WTC11 (cell line): ENCODE measurements around the gene GLT8D2. TPM values are rescaled to one million over a fixed set of nuclear protein-coding genes. Genes with fewer than 3 reads are reported as not detected.

Experiments
- ATAC-seq: fragments of 200-7000 bp; cut with Tn5 transposase; 2 replicates; pipeline ENCODE4 v1.10.0; 2021; ENCODE audit warnings: mild to moderate bottlenecking, moderate library complexity
- CTCF ChIA-PET: fragments of 300-600 bp; sonication (Branson Sonifier 250); formaldehyde crosslinking; loops from one replicate; lab custom pipeline; 2021; ENCODE audit warnings: antibody characterized with exemption; lab: Charles Lee
- POLR2A ChIA-PET: fragments of 350-600 bp; sonication (Branson Sonifier 250); formaldehyde crosslinking; loops from one replicate; lab custom pipeline; 2021; ENCODE audit warnings: antibody characterized with exemption; lab: Charles Lee
- DNase-seq: peaks from one replicate; pipeline ENCODE4 v3.0.0; 2021; ENCODE audit warnings: low spot score
- H3K27ac Mint-ChIP-seq: 2 replicates; pipeline ENCODE4 v1.8.0; 2021; ENCODE audit warnings: mixed read lengths
- H3K27me3 Mint-ChIP-seq: 2 replicates; pipeline ENCODE4 v1.8.0; 2021; ENCODE audit warnings: low read depth, mild to moderate bottlenecking, moderate library complexity, mixed read lengths
- H3K36me3 Mint-ChIP-seq: 2 replicates; pipeline ENCODE4 v1.8.0; 2021; ENCODE audit warnings: mixed read lengths
- H3K4me1 Mint-ChIP-seq: 2 replicates; pipeline ENCODE4 v1.8.0; 2022; ENCODE audit warnings: mixed read lengths
- H3K4me3 Mint-ChIP-seq: 2 replicates; pipeline ENCODE4 v1.8.0; 2021; ENCODE audit warnings: mild to moderate bottlenecking, moderate library complexity, mixed read lengths
- H3K9me3 Mint-ChIP-seq: 2 replicates; pipeline ENCODE4 v1.8.0; 2021; ENCODE audit warnings: mixed read lengths
- CREM ChIP-seq: sonication (generic); formaldehyde crosslinking; IDR thresholded peaks from 2 replicates; pipeline ENCODE4 v1.8.1; 2022; ENCODE audit warnings: mild to moderate bottlenecking, missing genetic modification reagents, moderate library complexity
- FOXP4 ChIP-seq: sonication (generic); formaldehyde crosslinking; IDR thresholded peaks from 2 replicates; pipeline ENCODE4 v1.8.0; 2022; ENCODE audit warnings: mild to moderate bottlenecking, missing genetic modification reagents
- GABPB1 ChIP-seq: sonication (generic); formaldehyde crosslinking; IDR thresholded peaks from 2 replicates; pipeline ENCODE4 v1.8.1; 2023; ENCODE audit warnings: mild to moderate bottlenecking, missing genetic modification reagents
- IRF2 ChIP-seq: sonication (generic); formaldehyde crosslinking; IDR thresholded peaks from 2 replicates; pipeline ENCODE4 v1.8.0; 2022; ENCODE audit warnings: low read depth, missing genetic modification reagents, borderline replicate concordance
- MXD4 ChIP-seq: fragments of 250-450 bp; sonication (Bioruptor Pico); IDR thresholded peaks from 2 replicates; pipeline ENCODE4 v1.8.0; 2021; ENCODE audit warnings: mild to moderate bottlenecking, moderate library complexity, borderline replicate concordance
- NFE2L1 ChIP-seq: sonication (generic); formaldehyde crosslinking; IDR thresholded peaks from 2 replicates; pipeline ENCODE4 v1.8.1; 2023; ENCODE audit warnings: missing genetic modification reagents
- NR1H2 ChIP-seq: sonication (generic); formaldehyde crosslinking; IDR thresholded peaks from 2 replicates; pipeline ENCODE4 v1.9.0; 2021; ENCODE audit warnings: mild to moderate bottlenecking, moderate library complexity, missing genetic modification reagents
- NR3C1 ChIP-seq: sonication (generic); formaldehyde crosslinking; conservative IDR thresholded peaks from 2 replicates; pipeline ENCODE4 v1.8.1; 2023; ENCODE audit warnings: low read depth, mild to moderate bottlenecking, missing genetic modification reagents
- PRRX2 ChIP-seq: fragments of 250-450 bp; sonication (Bioruptor Pico); IDR thresholded peaks from 2 replicates; pipeline ENCODE4 v1.8.0; 2021; ENCODE audit warnings: mild to moderate bottlenecking
- RELA ChIP-seq: sonication (generic); formaldehyde crosslinking; IDR thresholded peaks from 2 replicates; pipeline ENCODE4 v1.8.1; 2022; ENCODE audit warnings: missing genetic modification reagents, mild to moderate bottlenecking, borderline replicate concordance
- SMAD4 ChIP-seq: sonication (generic); formaldehyde crosslinking; IDR thresholded peaks from 2 replicates; pipeline ENCODE4 v1.8.0; 2022; ENCODE audit warnings: mild to moderate bottlenecking, missing genetic modification reagents
- TP53 ChIP-seq: sonication (generic); formaldehyde crosslinking; IDR thresholded peaks from 2 replicates; pipeline ENCODE4 v1.8.1; 2023; ENCODE audit warnings: mild to moderate bottlenecking, missing genetic modification reagents
- ZNF121 ChIP-seq: sonication (generic); formaldehyde crosslinking; IDR thresholded peaks from 2 replicates; pipeline ENCODE4 v1.8.0; 2023; ENCODE audit warnings: missing genetic modification reagents
- ZNF263 ChIP-seq: sonication (generic); formaldehyde crosslinking; IDR thresholded peaks from 2 replicates; pipeline ENCODE4 v1.8.1; 2022; ENCODE audit warnings: low read depth, mild to moderate bottlenecking, moderate library complexity, missing genetic modification reagents
- ZNF281 ChIP-seq: sonication (generic); formaldehyde crosslinking; IDR thresholded peaks from 2 replicates; pipeline ENCODE4 v1.8.0; 2023; ENCODE audit warnings: mild to moderate bottlenecking, missing genetic modification reagents
- ZNF423 ChIP-seq: fragments of 250-450 bp; sonication (Bioruptor Pico); IDR thresholded peaks from 2 replicates; pipeline ENCODE4 v2.1.2; 2022; ENCODE audit warnings: mild to moderate bottlenecking, moderate library complexity
- total RNA-seq: library from RNA; stranded (reverse); gene quantifications from 3 replicates; pipeline ENCODE4 v1.2.3, GENCODE V29; 2021
- TF ChIP-seq, protein P1 (sequence below): sonication (generic); formaldehyde crosslinking; IDR thresholded peaks from 2 replicates; pipeline ENCODE4 v1.8.1; 2023; ENCODE audit warnings: mild to moderate bottlenecking, missing genetic modification reagents, borderline replicate concordance
- TF ChIP-seq, protein P2 (sequence below): fragments of 250-450 bp; sonication (Bioruptor Pico); IDR thresholded peaks from 2 replicates; pipeline ENCODE4 v1.8.0; 2021; ENCODE audit warnings: mild to moderate bottlenecking
- TF ChIP-seq, protein P3 (sequence below): fragments of 250-450 bp; sonication (Bioruptor Pico); IDR thresholded peaks from 2 replicates; pipeline ENCODE4 v1.9.0; 2021; ENCODE audit warnings: moderate library complexity, mild to moderate bottlenecking, inconsistent platforms, borderline replicate concordance

The GLT8D2 gene
- total RNA-seq, 1 experiment from 2014 or later, result 4.5 TPM

- TF ChIP-seq, protein P1, sequence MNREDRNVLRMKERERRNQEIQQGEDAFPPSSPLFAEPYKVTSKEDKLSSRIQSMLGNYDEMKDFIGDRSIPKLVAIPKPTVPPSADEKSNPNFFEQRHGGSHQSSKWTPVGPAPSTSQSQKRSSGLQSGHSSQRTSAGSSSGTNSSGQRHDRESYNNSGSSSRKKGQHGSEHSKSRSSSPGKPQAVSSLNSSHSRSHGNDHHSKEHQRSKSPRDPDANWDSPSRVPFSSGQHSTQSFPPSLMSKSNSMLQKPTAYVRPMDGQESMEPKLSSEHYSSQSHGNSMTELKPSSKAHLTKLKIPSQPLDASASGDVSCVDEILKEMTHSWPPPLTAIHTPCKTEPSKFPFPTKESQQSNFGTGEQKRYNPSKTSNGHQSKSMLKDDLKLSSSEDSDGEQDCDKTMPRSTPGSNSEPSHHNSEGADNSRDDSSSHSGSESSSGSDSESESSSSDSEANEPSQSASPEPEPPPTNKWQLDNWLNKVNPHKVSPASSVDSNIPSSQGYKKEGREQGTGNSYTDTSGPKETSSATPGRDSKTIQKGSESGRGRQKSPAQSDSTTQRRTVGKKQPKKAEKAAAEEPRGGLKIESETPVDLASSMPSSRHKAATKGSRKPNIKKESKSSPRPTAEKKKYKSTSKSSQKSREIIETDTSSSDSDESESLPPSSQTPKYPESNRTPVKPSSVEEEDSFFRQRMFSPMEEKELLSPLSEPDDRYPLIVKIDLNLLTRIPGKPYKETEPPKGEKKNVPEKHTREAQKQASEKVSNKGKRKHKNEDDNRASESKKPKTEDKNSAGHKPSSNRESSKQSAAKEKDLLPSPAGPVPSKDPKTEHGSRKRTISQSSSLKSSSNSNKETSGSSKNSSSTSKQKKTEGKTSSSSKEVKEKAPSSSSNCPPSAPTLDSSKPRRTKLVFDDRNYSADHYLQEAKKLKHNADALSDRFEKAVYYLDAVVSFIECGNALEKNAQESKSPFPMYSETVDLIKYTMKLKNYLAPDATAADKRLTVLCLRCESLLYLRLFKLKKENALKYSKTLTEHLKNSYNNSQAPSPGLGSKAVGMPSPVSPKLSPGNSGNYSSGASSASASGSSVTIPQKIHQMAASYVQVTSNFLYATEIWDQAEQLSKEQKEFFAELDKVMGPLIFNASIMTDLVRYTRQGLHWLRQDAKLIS (CRISPR knock-in tag), result no peak
- TF ChIP-seq FOXP4 (CRISPR knock-in tag) (no peak), MXD4 (CRISPR knock-in tag) (no peak), CREM (CRISPR knock-in tag) (no peak), NR1H2 (CRISPR knock-in tag) (no peak)
Observed at GRCh38 chr12:103978384-103978982, 71.5 kb downstream of the GLT8D2 start (continued).

GRCh38 chr12:103975368-103975767, 74.6 kb downstream of the GLT8D2 start:
- CTCF ChIA-PET, result no interaction called here
- POLR2A ChIA-PET, result interaction anchor here (0.6 kb wide), 1 partner anchor 151 kb away, joined by 3 read pairs; no protein-coding TSS in a partner anchor

DNA sequence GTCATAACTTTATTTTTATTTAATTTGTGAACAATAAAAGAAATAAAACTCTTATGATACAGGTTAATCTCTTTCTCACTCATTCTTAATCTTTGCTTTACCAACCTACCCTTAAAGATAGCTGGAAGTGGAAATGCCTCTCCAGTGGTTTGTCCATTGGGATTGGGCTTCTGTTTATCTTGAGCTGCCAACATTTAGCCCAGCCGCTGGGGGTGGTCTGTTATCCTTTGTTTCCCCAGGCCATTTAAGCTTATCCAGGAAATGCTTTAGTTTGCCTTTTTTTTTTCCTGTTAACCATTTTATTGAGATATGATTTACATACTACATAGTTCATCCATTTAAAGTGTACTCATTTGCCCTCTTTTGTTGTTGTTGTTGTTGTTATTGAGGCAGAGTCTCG, 76.1 kb downstream of the GLT8D2 start:
- Mint-ChIP-seq H3K4me3 (no peak overlapping the region), H3K27me3 (no peaks in the 10 kb centered on the region)
- CTCF ChIA-PET, result no interaction called here
- TF ChIP-seq SMAD4, result no peak
- TF ChIP-seq ZNF263 (CRISPR knock-in tag), result no peak
- TF ChIP-seq TP53 (CRISPR knock-in tag), result no peak
- no peak for TF ChIP-seq ZNF281 (CRISPR knock-in tag)
- no peak for TF ChIP-seq ZNF423 (CRISPR knock-in tag)
- no peak for TF ChIP-seq MXD4 (CRISPR knock-in tag)
- TF ChIP-seq, protein P2, sequence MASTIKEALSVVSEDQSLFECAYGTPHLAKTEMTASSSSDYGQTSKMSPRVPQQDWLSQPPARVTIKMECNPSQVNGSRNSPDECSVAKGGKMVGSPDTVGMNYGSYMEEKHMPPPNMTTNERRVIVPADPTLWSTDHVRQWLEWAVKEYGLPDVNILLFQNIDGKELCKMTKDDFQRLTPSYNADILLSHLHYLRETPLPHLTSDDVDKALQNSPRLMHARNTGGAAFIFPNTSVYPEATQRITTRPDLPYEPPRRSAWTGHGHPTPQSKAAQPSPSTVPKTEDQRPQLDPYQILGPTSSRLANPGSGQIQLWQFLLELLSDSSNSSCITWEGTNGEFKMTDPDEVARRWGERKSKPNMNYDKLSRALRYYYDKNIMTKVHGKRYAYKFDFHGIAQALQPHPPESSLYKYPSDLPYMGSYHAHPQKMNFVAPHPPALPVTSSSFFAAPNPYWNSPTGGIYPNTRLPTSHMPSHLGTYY, result no peak
- TF ChIP-seq NFE2L1 (CRISPR knock-in tag), result no peak
- no peak for TF ChIP-seq GABPB1 (CRISPR knock-in tag)
- no peak for TF ChIP-seq PRRX2
- TF ChIP-seq, all 79 proteins: peak for 0
- no peaks in the 10 kb centered on the region for H3K4me1 Mint-ChIP-seq
- no peaks in the 10 kb centered on the region for H3K9me3 Mint-ChIP-seq
- ATAC-seq (no peak), DNase-seq (no peak)
- H3K36me3 Mint-ChIP-seq, result peaks cover 43% of the 10 kb centered on the region
- POLR2A ChIA-PET, result interaction anchor here (0.6 kb wide), 1 partner anchor 8 kb away, joined by 3 read pairs; the partner anchor contains the start of gene TDG
- H3K27ac Mint-ChIP-seq, result no peak overlapping the region

More at GRCh38 chr12:103975368-103975767, 74.6 kb downstream of the GLT8D2 start:
- H3K36me3 Mint-ChIP-seq, result peaks cover 53% of the 10 kb centered on the region
- DNase-seq (no peak), ATAC-seq (no peak)
- TF ChIP-seq, protein P3, sequence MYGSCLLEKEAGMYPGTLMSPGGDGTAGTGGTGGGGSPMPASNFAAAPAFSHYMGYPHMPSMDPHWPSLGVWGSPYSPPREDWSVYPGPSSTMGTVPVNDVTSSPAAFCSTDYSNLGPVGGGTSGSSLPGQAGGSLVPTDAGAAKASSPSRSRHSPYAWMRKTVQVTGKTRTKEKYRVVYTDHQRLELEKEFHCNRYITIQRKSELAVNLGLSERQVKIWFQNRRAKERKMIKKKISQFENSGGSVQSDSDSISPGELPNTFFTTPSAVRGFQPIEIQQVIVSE, result no peak
- TF ChIP-seq NR3C1 (CRISPR knock-in tag) (no peak), RELA (CRISPR knock-in tag) (no peak), NR1H2 (CRISPR knock-in tag) (no peak), ZNF121 (CRISPR knock-in tag) (no peak), IRF2 (CRISPR knock-in tag) (no peak), TP53 (CRISPR knock-in tag) (no peak)
- TF ChIP-seq, protein P2, result no peak
- no peak overlapping the region; the same call in 1 of the 2 replicates for H3K27ac Mint-ChIP-seq
- H3K4me1 Mint-ChIP-seq, result no peaks in the 10 kb centered on the region
- H3K27me3 Mint-ChIP-seq, result no peaks in the 10 kb centered on the region
- H3K9me3 Mint-ChIP-seq, result no peaks in the 10 kb centered on the region
- no peak overlapping the region for H3K4me3 Mint-ChIP-seq
